Ishikawa (cell line): ENCODE results near the gene OGG1.

ENCODE experiments used
- CEBPB ChIP-seq: IDR thresholded peaks from 2 replicates; pipeline ENCODE4 v1.6.1; 2012
- CREB1 ChIP-seq: IDR thresholded peaks from 2 replicates; pipeline ENCODE4 v1.6.1; 2012; ENCODE audit warnings: low read depth
- EGR1 ChIP-seq: IDR thresholded peaks from 2 replicates; pipeline ENCODE4 v1.6.1; 2012
- EP300 ChIP-seq: IDR thresholded peaks from 2 replicates; pipeline ENCODE4 v1.6.1; 2012; ENCODE audit warnings: borderline replicate concordance
- FOXM1 ChIP-seq: IDR thresholded peaks from 2 replicates; pipeline ENCODE4 v1.6.1; 2012; ENCODE audit warnings: low read depth, borderline replicate concordance
- NFIC ChIP-seq: IDR thresholded peaks from 2 replicates; pipeline ENCODE4 v1.6.1; 2012
- RAD21 ChIP-seq: IDR thresholded peaks from 2 replicates; pipeline ENCODE4 v1.6.1; 2012; ENCODE audit warnings: low read depth
- TAF1 ChIP-seq: IDR thresholded peaks from 2 replicates; pipeline ENCODE4 v1.6.1; 2012; ENCODE audit warnings: low read depth, mild to moderate bottlenecking
- TCF12 ChIP-seq: IDR thresholded peaks from 2 replicates; pipeline ENCODE4 v1.6.1; 2012; ENCODE audit warnings: low read depth
- YY1 ChIP-seq: IDR thresholded peaks from 2 replicates; pipeline ENCODE4 v1.6.1; 2012; ENCODE audit warnings: low read depth
- ZBTB7A ChIP-seq: IDR thresholded peaks from 2 replicates; pipeline ENCODE4 v1.6.1; 2012; ENCODE audit warnings: low read depth
- TF ChIP-seq, protein P1 (sequence below): IDR thresholded peaks from 2 replicates; pipeline ENCODE4 v1.6.1; 2012
- TF ChIP-seq, protein P2 (sequence below): IDR thresholded peaks from 2 replicates; pipeline ENCODE4 v1.6.1; 2012; ENCODE audit warnings: low read depth, mild to moderate bottlenecking
- TF ChIP-seq, protein P3 (sequence below): IDR thresholded peaks from 2 replicates; pipeline ENCODE4 v1.6.1; 2012

DNA sequence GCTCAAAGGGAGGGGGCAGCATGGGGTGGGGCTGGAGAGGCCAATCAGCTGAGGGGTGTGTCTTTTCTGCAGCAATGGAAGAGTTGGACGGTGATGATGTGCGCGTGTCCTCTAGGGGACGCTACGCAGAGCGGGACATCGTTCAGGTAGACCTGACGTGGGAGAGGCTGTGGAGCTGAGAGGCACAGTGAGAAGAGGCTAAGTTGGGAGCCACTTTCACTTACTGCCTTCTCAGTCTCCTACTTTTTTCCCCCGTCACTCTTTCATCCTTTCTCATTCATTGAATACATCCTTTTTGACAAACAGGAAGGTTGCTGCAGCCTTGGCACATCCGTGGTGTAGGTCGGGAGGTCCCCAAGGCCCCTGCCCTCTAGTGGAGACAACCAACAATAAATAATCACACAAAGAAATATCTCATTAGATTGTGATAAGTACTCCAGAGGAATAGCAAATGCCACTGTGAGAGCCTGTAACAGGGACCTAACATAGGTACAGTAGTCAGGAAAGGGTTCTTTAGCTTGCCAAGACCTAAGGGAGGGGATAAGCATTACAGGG lies 22.6 kb upstream of the OGG1 start:
- TF ChIP-seq RAD21 = peak; percentile 41
- TF ChIP-seq, protein P1, sequence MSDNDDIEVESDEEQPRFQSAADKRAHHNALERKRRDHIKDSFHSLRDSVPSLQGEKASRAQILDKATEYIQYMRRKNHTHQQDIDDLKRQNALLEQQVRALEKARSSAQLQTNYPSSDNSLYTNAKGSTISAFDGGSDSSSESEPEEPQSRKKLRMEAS = no peak
- TF ChIP-seq EGR1 = no peak
- TF ChIP-seq NFIC = no peak
- no peak for TF ChIP-seq FOXM1
- TF ChIP-seq TCF12 = no peak
- no peak for TF ChIP-seq CREB1
- TF ChIP-seq EP300 = no peak
- TF ChIP-seq ZBTB7A = no peak
- no peak for TF ChIP-seq YY1
- no peak for TF ChIP-seq TAF1
- TF ChIP-seq, protein P2, sequence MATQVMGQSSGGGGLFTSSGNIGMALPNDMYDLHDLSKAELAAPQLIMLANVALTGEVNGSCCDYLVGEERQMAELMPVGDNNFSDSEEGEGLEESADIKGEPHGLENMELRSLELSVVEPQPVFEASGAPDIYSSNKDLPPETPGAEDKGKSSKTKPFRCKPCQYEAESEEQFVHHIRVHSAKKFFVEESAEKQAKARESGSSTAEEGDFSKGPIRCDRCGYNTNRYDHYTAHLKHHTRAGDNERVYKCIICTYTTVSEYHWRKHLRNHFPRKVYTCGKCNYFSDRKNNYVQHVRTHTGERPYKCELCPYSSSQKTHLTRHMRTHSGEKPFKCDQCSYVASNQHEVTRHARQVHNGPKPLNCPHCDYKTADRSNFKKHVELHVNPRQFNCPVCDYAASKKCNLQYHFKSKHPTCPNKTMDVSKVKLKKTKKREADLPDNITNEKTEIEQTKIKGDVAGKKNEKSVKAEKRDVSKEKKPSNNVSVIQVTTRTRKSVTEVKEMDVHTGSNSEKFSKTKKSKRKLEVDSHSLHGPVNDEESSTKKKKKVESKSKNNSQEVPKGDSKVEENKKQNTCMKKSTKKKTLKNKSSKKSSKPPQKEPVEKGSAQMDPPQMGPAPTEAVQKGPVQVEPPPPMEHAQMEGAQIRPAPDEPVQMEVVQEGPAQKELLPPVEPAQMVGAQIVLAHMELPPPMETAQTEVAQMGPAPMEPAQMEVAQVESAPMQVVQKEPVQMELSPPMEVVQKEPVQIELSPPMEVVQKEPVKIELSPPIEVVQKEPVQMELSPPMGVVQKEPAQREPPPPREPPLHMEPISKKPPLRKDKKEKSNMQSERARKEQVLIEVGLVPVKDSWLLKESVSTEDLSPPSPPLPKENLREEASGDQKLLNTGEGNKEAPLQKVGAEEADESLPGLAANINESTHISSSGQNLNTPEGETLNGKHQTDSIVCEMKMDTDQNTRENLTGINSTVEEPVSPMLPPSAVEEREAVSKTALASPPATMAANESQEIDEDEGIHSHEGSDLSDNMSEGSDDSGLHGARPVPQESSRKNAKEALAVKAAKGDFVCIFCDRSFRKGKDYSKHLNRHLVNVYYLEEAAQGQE = no peak
- TF ChIP-seq, protein P3, sequence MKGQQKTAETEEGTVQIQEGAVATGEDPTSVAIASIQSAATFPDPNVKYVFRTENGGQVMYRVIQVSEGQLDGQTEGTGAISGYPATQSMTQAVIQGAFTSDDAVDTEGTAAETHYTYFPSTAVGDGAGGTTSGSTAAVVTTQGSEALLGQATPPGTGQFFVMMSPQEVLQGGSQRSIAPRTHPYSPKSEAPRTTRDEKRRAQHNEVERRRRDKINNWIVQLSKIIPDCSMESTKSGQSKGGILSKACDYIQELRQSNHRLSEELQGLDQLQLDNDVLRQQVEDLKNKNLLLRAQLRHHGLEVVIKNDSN = no peak
- no peak for TF ChIP-seq CEBPB
